GM12891 (cell line): ENCODE data around the gene RCL1.
A peak's percentile ranks its signal among the peaks of the same experiment; 100 is the strongest.
"Not testable (repeated sequence)": the region's sequence is repeated elsewhere in the genome, so short reads cannot be mapped to it uniquely, and the experiment has no call there.

Experiments used
- DNase-seq: peaks from one replicate; pipeline ENCODE4 v3.0.0; 2011; ENCODE audit warnings: low spot score; ENCODE audit not compliant: insufficient read length
- FAIRE-seq: peaks from 2 replicates; lab custom pipeline; 2011; peaks lifted over from hg19 to GRCh38; lab: Jason Lieb, UNC
- PAX5 ChIP-seq: IDR thresholded peaks from 2 replicates; pipeline ENCODE4 v1.6.1; 2011; ENCODE audit warnings: low read length, moderate library complexity, mild to moderate bottlenecking; ENCODE audit not compliant: insufficient read depth, severe bottlenecking
- POLR2A ChIP-seq: IDR thresholded peaks from 2 replicates; pipeline ENCODE4 v1.6.1; 2011; ENCODE audit warnings: low read depth, low read length, control low read depth
- POLR2AphosphoS5 ChIP-seq: IDR thresholded peaks from 2 replicates; pipeline ENCODE4 v1.6.1; 2011; ENCODE audit warnings: low read depth, low read length, control low read depth
- POU2F2 ChIP-seq: IDR thresholded peaks from 2 replicates; pipeline ENCODE4 v1.6.1; 2011; ENCODE audit warnings: low read depth, mild to moderate bottlenecking, control low read depth, low read length, moderate library complexity
- SPI1 ChIP-seq: IDR thresholded peaks from 2 replicates; pipeline ENCODE4 v1.6.1; 2011; ENCODE audit warnings: low read depth, low read length, control low read depth
- TAF1 ChIP-seq: IDR thresholded peaks from 2 replicates; pipeline ENCODE4 v1.6.1; 2011; ENCODE audit warnings: low read depth, low read length, control low read depth

Gene RCL1

GRCh38 chr9:4760122-4760521 lies 32.6 kb upstream of the RCL1 start:
- DNase-seq (no peak), FAIRE-seq (no peak)
- TF ChIP-seq POLR2A (no peak), POU2F2 (no peak), PAX5 (no peak), TAF1 (no peak), SPI1 (no peak), POLR2AphosphoS5 (no peak)

GRCh38 chr9:4762108-4762885 lies 30.4 kb upstream of the RCL1 start:
- DNase-seq: no peak
- FAIRE-seq: peak; percentile 93

DNA sequence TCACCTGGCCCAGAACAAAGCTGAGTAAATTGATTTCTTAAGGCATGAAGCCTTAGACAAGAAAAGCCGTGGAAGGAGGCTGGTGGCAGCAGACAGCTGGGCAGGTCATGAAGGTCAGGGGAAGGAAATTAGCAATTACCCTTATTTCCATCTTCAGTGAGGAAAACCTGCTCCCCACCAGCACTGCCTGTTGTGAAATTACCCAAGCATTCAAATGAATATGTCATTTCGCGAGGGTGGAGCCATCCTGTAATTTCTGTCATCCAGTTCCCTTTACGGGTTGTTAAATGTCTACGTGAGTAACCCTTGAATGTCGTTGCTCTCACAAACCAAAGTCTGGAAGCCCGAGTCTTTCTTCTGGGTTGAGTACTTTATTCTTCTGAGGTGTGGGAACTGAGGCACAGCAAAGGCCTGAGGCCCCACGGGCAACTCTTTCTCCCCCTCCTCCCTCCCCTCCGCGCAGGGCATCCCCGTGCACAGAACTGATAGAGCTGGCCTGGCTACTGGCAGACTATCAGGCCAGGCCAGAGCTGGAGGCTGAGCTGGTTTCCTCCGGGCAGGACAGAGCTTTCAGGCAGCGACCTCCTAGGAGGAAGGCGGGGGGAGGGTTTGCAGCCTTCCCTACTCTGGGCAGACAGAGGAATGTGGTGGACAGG lies 29.7 kb upstream of the RCL1 start:
- DNase-seq: no peak
- peak; percentile 41 for FAIRE-seq
- TF ChIP-seq PAX5 (no peak), SPI1 (0 out of 2 replicates have a peak, but pooled peaks have one; percentile 27)

More at GRCh38 chr9:4762108-4762885, 30.4 kb upstream of the RCL1 start:
- no peak for TF ChIP-seq POLR2AphosphoS5
- TF ChIP-seq SPI1: peak; percentile 66

DNA sequence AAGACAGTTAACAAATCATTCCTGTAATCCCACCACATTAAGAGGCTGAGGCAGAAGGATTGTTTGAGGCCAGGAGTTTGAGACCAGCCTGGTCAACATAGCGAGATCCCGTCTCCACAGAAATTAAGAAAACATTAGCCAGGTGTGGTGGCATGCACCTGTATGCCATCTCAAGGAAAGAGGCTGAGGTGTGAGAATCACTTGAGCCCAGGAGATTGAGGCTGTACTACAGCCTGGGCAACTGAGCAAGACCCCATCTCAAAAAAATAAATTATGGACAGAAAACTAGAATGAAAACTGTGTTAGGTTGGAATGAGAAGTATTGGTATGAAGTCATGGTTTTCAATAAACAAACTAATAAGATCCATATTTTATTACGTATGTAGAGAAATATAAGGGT lies 28.7 kb upstream of the RCL1 start:
- FAIRE-seq (peak; percentile 13), DNase-seq (no peak)
- no peak for TF ChIP-seq POLR2AphosphoS5
- no peak for TF ChIP-seq SPI1
- TF ChIP-seq POLR2A: no peak
- no peak for TF ChIP-seq TAF1
- no peak for TF ChIP-seq POU2F2

GRCh38 chr9:4768681-4769080 lies 24.1 kb upstream of the RCL1 start:
- TF ChIP-seq PAX5 (no peak), SPI1 (no peak), POLR2AphosphoS5 (no peak), TAF1 (no peak), POU2F2 (no peak), POLR2A (no peak)
- FAIRE-seq: no peak

GRCh38 chr9:4769321-4770080 lies 23.2 kb upstream of the RCL1 start:
- TF ChIP-seq SPI1: peak; percentile 60
- no peak for TF ChIP-seq PAX5
- FAIRE-seq: no peak
- DNase-seq: no peak

More at GRCh38 chr9:4768681-4769080, 24.1 kb upstream of the RCL1 start:
- DNase-seq: no peak

DNA sequence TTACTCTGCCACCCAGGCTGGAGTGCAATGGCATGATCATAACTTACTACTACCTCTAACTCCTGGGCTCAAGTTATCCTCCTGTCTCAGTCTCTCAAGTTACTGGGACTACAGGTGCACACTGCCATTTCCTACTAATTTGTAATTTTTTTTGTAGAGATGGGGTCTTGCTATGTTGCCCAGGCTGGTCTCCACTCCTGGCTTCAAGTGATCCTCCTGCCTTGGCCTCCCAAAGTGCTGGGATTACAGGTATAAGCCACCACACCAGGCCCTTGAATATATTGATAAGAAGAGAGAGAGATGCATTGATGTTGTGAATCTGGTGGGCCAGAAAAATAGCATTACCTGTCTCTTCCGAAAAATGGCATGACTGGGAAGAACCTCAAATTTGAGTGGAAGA lies 21.0 kb upstream of the RCL1 start:
- no peak for FAIRE-seq
- TF ChIP-seq SPI1: no peak
- TF ChIP-seq POU2F2: no peak
- TF ChIP-seq TAF1: no peak

DNA sequence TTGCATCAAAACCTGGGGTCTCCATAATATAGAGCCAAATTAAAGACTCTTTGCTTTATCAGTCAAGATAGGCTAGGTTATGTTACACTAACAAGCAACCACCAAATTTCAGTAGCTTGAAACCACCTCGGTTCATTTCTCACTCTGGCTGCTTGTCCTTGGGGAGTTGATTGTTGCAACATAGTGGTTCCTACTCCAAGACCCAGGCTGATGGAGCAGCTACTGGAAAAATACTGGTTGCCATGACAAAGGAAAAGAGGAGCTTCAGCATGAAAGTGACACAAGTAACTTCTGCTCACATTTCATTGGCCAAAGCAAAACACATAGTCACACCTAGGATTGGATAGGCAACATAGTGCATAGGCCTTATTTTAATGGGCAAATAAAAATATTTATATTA lies 18.5 kb upstream of the RCL1 start:
- TF ChIP-seq POLR2AphosphoS5 (no peak), POLR2A (no peak), POU2F2 (no peak), TAF1 (no peak), PAX5 (no peak), SPI1 (no peak)
- no peak for DNase-seq
- no peak for FAIRE-seq

More for the DNA sequence above, 21.0 kb upstream of the RCL1 start:
- no peak for DNase-seq

DNA sequence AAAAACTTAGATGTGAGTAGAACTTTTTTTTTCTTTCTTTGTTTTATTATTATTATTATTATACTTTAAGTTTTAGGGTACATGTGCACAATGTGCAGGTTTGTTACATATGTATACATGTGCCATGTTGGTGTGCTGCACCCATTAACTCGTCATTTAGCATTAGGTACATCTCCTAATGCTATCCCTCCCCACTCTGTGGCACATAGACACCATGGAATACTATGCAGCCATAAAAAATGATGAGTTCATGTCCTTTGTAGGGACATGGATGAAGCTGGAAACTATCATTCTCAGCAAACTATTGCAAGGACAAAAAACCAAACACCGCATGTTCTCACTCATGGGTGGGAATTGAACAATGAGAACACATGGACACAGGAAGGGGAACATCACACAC lies 17.8 kb upstream of the RCL1 start:
- FAIRE-seq, DNase-seq: not testable (repeated sequence)

DNA sequence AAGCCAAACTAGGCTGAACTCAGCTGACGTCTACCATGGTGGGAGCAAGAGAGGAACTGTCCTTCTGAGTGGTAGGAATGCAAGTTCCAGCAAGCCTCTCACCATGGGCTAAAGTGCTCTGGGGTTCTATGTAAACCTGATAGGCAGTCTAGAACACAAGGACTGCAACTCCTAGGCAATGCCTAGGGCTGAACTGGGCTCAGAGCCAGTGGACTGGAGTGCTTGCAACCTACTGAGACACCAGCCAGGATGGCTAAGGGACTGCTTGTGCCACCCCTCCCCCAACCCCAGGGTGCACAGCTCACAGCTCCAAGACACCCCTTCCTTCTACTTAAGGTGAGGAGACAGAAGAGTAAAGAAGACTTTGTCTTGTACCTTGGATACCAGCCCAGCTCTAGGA lies 12.1 kb upstream of the RCL1 start:
- FAIRE-seq (peak; percentile 58), DNase-seq (no peak)
- TF ChIP-seq POU2F2 (no peak), PAX5 (no peak), POLR2A (no peak)
